HG03066 (cell line): Measurements from ENCODE around the gene CFAP221.

ENCODE experiments used
- ATAC-seq: cut with Tn5 transposase; IDR thresholded peaks from one replicate; pipeline ENCODE4 v1.9.1; 2021; ENCODE audit warnings: low read depth; ENCODE audit not compliant: unreplicated experiment

CFAP221 gene

GRCh38 chr2:119674711-119675500 lies 130.7 kb downstream of the CFAP221 start:
- no peak for ATAC-seq

- no peak for ATAC-seq
These were observed 133.9 kb downstream of the CFAP221 start for GRCh38 chr2:119678021-119678656.

DNA sequence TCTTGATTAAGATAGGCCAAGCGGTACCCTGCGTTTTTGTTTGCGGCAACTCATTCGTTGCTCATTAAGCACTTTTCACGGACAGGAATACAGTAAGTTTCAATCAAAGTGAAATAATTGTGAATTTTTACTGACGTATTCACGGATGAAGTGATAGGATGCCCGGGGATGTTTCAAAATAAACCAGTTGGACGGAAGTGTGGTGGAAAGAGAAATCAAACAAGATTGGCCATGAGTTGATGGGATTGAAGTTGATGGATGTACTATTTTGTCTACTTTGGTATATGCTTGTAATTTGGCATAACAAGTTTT lies 135.2 kb downstream of the CFAP221 start:
- no peak for ATAC-seq

DNA sequence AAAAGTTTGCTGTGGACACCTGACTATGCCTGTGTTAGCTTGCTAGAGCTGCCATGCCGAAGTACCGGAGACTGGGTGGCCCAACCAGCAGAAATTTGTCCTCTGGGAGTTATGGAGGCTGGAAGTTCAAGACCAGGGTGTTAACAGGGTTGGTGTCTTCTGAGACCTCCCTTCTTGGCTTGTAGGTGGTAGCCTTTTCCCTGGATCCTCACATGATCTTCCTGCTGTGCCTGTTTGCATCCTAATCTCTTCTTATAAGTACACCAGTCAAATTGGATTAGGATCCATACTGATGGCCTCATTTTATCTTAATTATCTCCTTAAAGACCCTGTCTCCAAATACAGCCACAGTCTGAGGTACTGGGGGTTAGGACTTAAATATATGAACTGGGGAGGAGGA lies 135.6 kb downstream of the CFAP221 start:
- ATAC-seq, result no peak

- no peak for ATAC-seq
These were observed 136.4 kb downstream of the CFAP221 start for GRCh38 chr2:119680457-119681202.

GRCh38 chr2:119681203-119681867 lies 137.1 kb downstream of the CFAP221 start:
- no peak for ATAC-seq

GRCh38 chr2:119681868-119682220 lies 137.6 kb downstream of the CFAP221 start:
- no peak for ATAC-seq

GRCh38 chr2:119682578-119682977 lies 138.3 kb downstream of the CFAP221 start:
- no peak for ATAC-seq

DNA sequence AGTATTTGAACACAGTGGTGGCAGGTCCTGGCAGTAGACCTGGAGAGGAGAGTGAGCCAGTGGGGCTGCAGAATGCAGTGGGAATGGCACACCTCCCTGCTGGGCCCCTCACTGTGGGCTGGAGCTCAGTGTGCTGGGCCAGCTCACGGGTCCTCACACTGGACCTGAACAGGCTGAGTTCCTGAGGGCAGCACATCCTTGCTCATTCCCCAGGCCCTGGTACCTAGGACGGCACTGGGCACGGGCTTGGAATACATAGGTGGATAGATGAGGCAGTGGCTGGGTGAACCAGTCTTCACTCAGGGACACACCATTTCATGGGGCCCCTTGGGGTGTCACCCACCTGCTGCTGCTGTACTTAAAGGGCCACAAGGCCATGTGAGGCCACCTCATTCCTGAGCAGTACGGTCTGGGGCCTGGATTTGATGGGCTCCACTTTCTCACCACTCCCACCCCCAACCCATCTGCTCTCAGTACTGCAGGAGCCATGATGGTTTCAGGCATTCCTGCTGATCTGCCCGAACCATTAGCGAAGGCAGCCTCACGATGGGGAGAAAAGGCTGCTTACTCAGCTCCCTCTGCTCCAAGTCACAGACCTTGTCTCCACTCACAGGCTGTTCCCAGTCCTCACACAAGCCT lies 138.9 kb downstream of the CFAP221 start:
- ATAC-seq, result no peak

GRCh38 chr2:119683713-119684443 lies 139.6 kb downstream of the CFAP221 start:
- ATAC-seq, result no peak

DNA sequence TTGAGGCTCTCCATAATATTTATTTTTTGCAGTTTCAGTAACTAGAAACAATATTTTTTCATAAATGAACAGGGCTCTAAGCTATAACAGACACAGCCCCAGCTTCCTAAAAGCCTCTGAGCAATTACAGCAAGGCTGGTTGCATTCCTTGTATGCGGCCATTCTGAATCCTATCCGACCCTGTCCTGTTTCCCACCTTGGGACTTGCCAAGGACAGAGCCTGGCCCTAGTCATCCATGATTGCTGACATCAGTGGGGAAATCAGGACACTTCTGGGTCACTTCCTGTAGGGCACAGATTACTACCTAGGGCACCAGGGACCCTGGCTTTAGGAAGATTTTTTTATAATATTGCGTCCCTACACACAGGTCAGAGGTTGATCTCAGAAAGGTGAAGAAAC lies 140.3 kb downstream of the CFAP221 start:
- no peak for ATAC-seq

DNA sequence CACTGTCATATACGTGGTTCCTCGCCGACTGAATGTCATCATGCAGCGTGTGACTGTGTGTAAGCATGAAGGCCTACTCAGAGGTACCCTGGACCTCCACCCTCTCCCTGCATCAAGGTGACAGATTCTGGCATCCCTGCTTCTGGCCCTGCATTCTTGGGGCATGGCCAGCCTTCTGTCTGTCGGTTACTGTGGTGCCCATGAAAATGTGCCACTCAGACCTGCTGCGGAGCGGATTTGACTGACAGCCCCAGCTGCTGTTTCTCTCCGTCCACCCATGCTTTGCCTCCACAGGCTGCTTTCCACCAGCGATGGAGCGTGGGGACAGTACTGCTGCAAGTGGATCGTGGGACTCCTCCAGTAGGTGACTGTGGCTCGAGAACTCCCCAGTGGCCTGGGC lies 144.4 kb downstream of the CFAP221 start:
- no peak for ATAC-seq

DNA sequence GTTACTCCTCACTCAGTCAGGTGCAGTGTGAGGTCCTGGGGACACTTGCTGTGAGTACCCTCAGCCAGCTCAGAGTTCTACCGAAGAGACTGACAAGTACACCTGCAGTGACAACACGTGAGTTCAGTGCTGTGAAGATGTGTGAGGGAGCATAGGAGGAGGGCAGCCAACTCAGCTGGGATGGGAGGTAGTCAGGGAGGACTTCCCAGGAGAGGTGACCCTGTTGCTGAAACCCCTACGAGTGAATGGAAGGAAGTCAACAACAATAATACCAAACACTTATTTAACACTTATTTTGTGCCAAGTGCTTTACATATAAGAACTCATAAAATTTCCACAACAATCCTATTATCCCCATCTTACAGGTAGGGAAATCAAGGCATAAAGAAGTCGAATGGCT lies 145.0 kb downstream of the CFAP221 start:
- ATAC-seq, result no peak

GRCh38 chr2:119691189-119691588 lies 146.9 kb downstream of the CFAP221 start:
- ATAC-seq, result no peak

DNA sequence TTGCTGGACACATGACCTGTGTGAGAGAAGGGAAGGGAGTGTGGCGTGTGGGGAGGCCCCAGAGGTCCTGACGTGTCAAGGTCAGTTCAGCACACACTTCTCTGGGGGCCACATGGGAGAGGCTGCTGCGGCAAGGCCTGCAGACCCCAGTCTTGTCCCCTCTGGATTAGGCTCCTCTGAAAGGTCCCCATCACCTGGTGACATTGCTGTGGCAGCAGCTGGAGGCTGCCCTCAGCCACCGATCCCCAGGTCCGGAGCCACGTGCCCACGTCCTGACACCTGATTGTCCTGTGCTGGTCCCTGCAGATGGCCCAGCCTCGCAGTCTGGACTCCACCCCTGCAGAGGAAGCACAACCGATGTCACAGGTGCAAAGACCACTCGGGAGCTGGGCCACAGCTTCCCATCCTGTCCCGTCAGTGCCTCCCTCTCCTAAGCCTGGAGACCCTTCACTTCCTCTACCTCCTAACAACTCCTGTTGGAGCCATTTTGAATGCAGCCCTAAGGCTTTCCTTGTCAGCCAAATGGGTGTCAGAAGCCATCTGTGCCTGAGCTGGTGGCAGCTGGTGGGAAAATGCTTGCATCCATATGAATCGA lies 147.5 kb downstream of the CFAP221 start:
- no peak for ATAC-seq

- ATAC-seq, result no peak
These were observed 148.1 kb downstream of the CFAP221 start for GRCh38 chr2:119692310-119692709.

DNA sequence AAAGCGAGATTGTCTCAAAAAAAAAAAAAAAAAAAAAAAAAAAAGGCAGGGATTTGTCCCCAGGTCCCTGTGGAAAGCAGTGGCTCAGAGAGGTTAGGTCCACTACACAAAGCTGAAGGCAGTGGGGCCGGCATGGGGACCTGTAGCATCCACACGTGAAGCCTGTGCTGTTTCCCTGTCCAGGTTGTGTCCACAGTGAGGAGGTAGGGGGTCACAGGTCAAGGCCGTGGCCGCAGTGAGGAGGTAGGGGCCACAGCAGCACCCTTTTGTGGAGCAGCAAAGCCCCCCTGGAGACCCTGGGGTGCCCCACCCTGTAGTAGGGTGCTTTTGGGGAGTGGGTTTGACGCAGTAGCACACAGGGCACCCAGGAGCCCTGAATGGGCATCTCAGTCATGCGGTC lies 148.7 kb downstream of the CFAP221 start:
- no peak for ATAC-seq

DNA sequence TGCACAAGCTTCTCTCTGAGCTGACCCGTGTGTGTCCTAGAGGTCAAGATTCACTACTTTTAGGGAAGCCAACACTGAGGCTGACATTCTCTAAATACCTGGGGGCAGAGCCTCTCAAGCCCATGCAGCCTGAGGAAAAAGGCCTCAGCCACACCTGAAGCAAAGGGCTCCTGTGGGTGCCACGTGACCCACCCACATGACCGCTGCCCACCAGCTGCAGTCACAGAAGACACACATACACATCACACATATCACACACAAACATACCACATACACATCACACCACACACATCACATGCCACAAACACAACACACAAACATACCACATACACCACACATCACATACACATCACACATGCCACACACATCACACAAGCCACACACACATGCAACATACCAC lies 149.3 kb downstream of the CFAP221 start:
- no peak for ATAC-seq

GRCh38 chr2:119693967-119694366 lies 149.7 kb downstream of the CFAP221 start:
- no peak for ATAC-seq

GRCh38 chr2:119694470-119694844 lies 150.2 kb downstream of the CFAP221 start:
- ATAC-seq, result no peak
